ENCODE results near the gene CLCN7. TPM values are rescaled to one million over a fixed set of nuclear protein-coding genes. Genes with fewer than 3 reads are reported as not detected.

Gene CLCN7
- total and polyA plus RNA-seq, 2 of the 13 experiments (the other 11 are each of a cell fraction or from before 2014, with no cell fraction given), result 24.6 to 25.1 TPM

DNA sequence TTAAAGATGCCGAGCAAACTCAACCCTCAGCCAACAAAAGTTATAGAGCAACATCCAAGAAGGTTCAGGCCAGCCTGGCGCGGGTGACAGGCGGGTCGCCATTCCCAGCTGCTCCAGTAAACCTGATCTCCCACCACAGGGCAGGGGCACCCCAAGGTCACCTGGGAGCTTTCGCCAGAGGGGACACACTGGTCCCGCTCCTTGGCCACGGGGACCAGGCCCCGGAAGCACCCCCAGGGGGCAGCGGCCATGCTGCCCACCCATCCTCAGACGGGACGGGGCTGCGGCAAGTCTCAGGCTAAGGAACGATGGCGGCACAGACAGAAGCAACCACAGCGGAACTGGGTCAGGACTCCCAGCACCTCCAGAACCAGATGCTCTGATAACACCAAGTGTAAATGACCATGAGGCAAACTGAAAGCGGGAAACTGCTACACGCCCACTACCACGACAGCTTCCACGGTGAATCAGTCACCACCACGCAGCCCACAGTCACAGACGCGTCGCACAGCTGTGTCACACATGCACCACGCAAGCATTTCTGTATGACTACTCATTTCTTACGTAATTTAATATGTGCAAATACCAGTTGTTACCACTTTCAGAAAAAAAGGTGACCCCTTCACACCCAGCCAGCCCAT is 16.4 kb downstream of the CLCN7 start (continued):
- TF ChIP-seq IRF2 (CRISPR knock-in tag; IDR thresholded peaks at IDR 0.05) (no peak), ZNF713 (CRISPR knock-in tag; IDR thresholded peaks at IDR 0.05) (no peak)
- TF ChIP-seq, protein P1, sequence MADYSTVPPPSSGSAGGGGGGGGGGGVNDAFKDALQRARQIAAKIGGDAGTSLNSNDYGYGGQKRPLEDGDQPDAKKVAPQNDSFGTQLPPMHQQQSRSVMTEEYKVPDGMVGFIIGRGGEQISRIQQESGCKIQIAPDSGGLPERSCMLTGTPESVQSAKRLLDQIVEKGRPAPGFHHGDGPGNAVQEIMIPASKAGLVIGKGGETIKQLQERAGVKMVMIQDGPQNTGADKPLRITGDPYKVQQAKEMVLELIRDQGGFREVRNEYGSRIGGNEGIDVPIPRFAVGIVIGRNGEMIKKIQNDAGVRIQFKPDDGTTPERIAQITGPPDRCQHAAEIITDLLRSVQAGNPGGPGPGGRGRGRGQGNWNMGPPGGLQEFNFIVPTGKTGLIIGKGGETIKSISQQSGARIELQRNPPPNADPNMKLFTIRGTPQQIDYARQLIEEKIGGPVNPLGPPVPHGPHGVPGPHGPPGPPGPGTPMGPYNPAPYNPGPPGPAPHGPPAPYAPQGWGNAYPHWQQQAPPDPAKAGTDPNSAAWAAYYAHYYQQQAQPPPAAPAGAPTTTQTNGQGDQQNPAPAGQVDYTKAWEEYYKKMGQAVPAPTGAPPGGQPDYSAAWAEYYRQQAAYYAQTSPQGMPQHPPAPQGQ (CRISPR knock-in tag; IDR thresholded peaks at IDR 0.05; ENCODE audit: borderline replicate concordance), result no peak

DNA sequence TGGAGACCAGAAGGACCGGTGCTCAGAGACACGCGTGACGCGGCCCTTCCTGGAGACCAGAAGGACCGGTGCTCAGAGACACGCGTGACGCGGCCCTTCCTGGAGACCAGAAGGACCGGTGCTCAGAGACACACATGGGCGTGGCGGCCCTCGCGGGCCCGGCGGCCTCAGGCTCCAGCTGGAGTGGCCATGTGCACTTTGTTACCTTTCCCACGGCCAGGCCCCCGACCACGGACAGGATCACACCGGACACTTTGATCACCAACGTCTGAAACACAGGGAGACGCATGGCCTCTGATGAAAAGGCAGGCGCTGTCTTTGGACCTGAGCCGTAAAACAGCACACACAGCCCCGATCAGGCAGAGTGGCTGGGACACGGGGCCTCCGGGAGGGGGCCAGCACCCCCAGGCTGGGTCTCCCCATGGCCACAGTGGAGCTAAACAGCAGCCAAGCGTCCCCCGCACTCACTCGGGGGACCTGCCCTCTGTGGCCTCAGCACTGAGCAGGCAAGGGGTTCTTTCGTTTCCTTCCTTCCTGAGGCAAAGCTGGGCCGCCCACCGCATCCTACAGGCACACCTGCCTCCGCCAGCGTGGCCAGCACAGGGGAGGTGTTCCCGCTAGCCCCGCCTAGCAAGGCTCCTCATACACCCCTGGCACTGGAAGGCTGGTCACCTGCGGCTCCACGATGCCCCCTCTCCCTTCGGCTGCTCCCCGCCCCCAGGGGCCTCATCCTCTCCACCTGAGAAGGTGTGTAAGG is 17.2 kb downstream of the CLCN7 start:
- H4K20me1 ChIP-seq (ENCODE audit: insufficient read depth, low read length), result no peaks in the 10 kb centered on the region
- DNase-seq (ENCODE audit: low spot score) (no peak), FAIRE-seq (no peak), ATAC-seq (no peak)
- no TSS peak for BruUV-seq (replicated peaks)
- TF ChIP-seq SSRP1 (CRISPR knock-in tag; IDR thresholded peaks at IDR 0.05), result no peak
- no peak for TF ChIP-seq ZNF501 (CRISPR knock-in tag; IDR thresholded peaks at IDR 0.05)
- no peak for TF ChIP-seq HOXA3 (CRISPR knock-in tag; IDR thresholded peaks at IDR 0.05)
- TF ChIP-seq ZNF557 (CRISPR knock-in tag; IDR thresholded peaks at IDR 0.05), result no peak
- TF ChIP-seq NONO (IDR thresholded peaks at IDR 0.05), result no peak
- TF ChIP-seq NONO (CRISPR knock-in tag; conservative IDR thresholded peaks at IDR 0.05), result no peak
- TF ChIP-seq, protein P2, sequence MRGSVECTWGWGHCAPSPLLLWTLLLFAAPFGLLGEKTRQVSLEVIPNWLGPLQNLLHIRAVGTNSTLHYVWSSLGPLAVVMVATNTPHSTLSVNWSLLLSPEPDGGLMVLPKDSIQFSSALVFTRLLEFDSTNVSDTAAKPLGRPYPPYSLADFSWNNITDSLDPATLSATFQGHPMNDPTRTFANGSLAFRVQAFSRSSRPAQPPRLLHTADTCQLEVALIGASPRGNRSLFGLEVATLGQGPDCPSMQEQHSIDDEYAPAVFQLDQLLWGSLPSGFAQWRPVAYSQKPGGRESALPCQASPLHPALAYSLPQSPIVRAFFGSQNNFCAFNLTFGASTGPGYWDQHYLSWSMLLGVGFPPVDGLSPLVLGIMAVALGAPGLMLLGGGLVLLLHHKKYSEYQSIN (CRISPR knock-in tag; IDR thresholded peaks at IDR 0.05; ENCODE audit: borderline replicate concordance), result no peak
- TF ChIP-seq ZNF235 (CRISPR knock-in tag; IDR thresholded peaks at IDR 0.05; ENCODE audit: borderline replicate concordance), result no peak
- no peak for TF ChIP-seq BORCS8-MEF2B (CRISPR knock-in tag; IDR thresholded peaks at IDR 0.05)
- no peaks in the 10 kb centered on the region for H3K27me3 ChIP-seq (ENCODE audit: control insufficient read depth in 1 of 2, insufficient read depth in 2 of 2, low read length in 2 of 2)
- H3K4me3 ChIP-seq (replicated peaks in 1 of 3; ENCODE audit: insufficient read depth in 1 of 3, low read depth in 2 of 3, low read length in 3 of 3), result no peak overlapping the region
- H3K4me1 ChIP-seq (ENCODE audit: insufficient read depth, low read length), result no peaks in the 10 kb centered on the region
- intact Hi-C loops (cut with micrococcal nuclease; ENCODE audit: unreplicated experiment), result no loop called here
- H3K27ac ChIP-seq (ENCODE audit: extremely low read length, insufficient read depth, low read length), result no peak overlapping the region
- H3K79me2 ChIP-seq (ENCODE audit: insufficient read depth, low read length), result no peaks in the 10 kb centered on the region
- no peak overlapping the region for H3K4me2 ChIP-seq (ENCODE audit: low read depth, low read length)
- in situ Hi-C loops (cut with HindIII; ENCODE audit: extremely low pct_ligation_motif_present, low pct_unique_long_range_greater_than_20kb), result no loop called here
- no peak overlapping the region for H2AFZ ChIP-seq (ENCODE audit: low read length)
- peaks cover 15 to 32% of the 10 kb centered on the region in 2 experiments; a peak in 4 of 5 replicates for H3K36me3 ChIP-seq (replicated peaks in 1 of 2; ENCODE audit: control insufficient read depth in 1 of 2, insufficient read depth in 2 of 2, low read length in 2 of 2)
- no peak overlapping the region for H3K9ac ChIP-seq (ENCODE audit: insufficient read depth, low read depth, low read length)
- 97% methylated on average over 28 of the region's 42 CpGs for WGBS (ENCODE audit: low lambda C conversion rate)
- ChIA-PET CTCF (ENCODE audit: low intra/inter-chr PET ratio, low total read pairs) (no interaction called here), POLR2A (no interaction called here)
- H3K9me3 ChIP-seq (ENCODE audit: low read length), result no peaks in the 10 kb centered on the region
